NCI-H2107 (cell line): Measurements from ENCODE around the gene PIEZO2.

ENCODE experiments used
- DNase-seq: peaks from one replicate; lab custom pipeline; 2025; lab: John Stamatoyannopoulos, UW

Gene PIEZO2

GRCh38 chr18:11027862-11028261, 121.5 kb downstream of the PIEZO2 start:
- DNase-seq = no peak

DNA sequence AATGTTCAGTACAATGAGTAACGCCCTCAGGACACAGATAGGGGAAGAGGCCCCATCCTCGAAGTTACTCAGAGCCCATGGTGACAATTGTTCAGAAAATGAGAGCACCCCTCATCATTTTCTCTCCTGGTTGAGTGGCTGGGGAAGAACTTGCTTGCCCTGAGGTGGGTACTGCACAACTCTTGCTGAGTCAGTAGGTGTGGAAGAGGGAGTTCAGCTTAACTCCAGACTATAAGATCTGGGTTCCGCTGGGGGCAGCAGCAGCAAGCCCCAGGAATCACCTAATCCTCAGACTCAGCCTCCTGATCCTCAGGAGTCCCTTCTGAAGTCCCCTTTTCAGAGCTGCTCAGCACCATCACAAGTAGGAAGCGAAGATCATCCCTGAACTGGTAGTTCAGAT, 123.7 kb downstream of the PIEZO2 start:
- no peak for DNase-seq

- no peak for DNase-seq
Observed at GRCh38 chr18:11024928-11025669, 124.3 kb downstream of the PIEZO2 start.

DNA sequence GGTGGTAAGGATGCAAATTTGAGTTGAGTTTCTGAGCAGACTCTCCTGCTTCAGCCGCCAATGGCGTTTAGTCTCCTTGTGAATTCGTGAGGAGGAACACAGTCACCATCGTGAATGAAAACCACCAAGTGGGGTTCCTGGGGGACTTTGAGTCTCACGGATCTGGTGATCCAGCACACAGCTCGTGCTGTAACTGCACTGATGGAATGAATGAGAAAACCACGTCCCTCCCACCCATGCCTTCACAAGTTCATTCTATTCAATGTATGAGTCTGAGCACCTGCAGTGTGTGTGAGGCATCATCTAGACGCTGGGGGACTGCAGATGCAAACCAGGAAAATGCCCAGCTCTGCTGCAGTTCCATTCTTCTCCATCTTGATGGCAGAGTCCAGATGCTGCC, 127.9 kb downstream of the PIEZO2 start:
- DNase-seq = no peak

DNA sequence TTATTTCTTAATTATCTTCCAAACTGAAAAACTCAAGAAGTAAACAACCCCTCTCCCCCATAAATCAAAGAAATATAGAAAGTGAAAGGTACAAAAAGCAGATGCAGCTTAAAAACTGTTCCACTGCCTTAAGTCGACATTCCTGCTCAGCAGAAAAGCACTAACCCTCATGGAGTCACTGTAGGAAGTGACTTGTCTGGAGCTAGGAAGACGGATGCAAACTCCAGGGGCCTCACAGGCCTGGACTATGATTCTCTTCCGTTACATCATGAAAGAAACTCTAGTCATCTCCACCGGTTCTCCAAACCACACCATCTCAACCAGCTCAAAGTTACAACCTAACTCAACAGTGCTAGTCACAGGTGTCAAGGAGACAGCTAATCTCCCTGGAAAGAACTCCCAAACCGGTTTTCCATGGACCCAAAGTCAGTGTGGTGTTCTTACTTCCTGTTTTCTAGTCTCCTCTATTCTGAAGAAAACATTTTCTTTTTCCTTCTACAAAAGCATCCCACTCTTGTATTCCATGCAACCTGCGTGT, 128.4 kb downstream of the PIEZO2 start:
- DNase-seq = no peak

DNA sequence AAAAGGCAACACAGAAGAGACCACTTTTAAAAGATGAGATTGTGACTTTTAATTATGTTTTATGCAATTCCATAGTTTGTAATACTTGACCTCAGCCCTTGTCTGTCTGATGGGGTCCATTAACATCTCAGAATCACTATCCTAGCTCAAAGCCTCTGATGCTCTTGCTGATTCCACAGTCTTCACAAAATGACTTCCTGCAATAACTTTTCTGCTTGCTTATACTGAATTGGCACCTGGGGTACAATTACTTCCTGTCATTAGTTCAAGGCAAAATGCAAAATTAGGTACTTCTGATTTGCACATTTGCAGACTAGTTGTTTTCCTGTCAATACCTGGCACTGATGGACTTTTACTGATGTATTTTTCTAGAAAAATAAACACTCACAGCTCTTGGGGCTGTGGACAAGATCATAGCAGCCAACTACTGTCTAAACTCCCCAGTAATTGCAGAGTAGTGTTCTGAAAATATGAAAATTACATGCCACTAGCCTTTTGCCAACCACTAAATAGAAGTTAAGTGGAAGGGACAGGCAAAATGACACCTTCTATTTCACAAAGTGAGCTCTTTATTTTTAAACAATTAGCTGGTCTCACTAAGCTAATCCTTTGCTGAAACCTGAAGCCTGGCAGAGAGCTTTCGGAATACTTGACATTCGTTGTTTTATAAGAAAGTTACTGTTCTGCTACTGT, 129.1 kb downstream of the PIEZO2 start:
- DNase-seq = no peak

DNA sequence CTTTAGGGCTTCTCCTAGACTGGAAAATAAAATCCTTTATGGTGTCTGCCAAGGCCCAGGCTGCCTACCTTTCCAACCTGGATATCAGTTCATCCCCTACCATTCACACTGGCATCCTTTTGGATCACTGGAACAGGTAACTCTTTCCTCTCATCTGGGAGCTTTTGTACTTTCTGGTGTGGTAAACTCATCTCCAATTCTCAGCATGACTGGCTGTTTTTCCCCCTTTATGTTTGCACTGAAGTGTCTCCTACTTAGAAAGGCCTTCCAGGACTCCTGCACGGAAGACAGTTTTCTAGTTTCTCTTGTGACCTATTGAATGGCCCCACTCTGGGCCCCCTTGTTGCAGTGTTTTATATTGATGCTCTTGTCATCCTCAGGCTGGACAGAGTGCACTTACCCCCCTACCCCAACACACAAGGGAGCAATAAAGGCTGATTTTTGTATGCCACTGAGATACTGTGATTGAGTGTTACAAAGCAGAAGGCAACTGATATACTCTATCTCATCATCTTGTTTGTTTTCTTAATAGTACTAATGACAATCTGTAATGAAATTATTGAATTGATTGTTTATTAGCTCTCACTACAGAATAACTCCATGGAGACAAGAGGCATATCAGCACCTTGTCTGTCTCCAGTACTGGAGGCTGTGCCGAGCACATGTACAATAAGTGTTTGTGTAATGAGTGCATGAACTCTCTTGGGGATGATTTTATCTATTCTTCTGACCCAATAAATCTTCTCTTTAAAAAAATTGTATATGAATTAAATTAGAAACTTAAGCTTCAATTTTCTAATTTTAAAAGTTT, 129.9 kb downstream of the PIEZO2 start:
- no peak for DNase-seq

- no peak for DNase-seq
Observed at GRCh38 chr18:11009869-11010268, 139.5 kb downstream of the PIEZO2 start.

DNA sequence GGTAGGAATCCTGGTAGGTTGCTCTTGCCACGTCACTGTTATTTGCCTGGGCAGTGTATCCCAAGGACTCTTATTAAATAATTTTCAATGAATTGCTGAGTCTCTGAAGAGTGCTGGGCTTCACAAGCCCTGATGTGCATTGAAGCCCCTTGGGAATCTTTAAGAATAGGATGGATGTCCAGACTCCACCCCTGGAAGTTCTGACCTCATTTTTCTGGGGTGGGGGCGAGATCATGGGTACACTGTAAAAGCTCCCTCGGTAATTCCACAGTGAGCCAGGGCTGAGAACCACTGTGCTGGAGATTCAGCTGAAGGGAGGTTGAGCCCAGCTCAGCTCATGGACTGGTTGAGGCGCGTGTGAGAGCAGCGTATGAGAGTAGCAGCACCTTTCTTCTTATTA, 140.2 kb downstream of the PIEZO2 start:
- DNase-seq = no peak

DNA sequence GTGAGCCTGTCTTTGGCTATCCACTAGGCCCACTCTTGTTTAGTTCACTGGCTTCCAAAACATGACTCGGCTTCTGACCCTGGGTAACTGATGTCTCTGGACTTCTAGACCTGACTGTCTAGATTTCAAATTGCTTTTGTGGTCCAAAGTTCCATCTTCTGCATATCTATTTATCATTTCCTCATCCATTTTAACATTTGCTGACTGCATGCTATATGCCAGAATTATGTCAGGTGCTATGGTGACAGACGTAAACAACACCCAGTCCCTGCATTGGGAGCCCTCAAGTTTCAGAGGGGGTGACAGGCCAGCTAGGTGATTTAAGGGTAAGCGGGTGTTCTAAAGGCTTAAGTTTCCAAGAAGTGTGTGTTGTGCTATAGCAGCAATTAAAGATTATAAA, 140.9 kb downstream of the PIEZO2 start:
- DNase-seq = no peak

- no peak for DNase-seq
Observed at GRCh38 chr18:11005528-11005927, 143.8 kb downstream of the PIEZO2 start.

- DNase-seq = no peak
Observed at GRCh38 chr18:11004951-11005350, 144.4 kb downstream of the PIEZO2 start.

- DNase-seq = no peak
Observed at GRCh38 chr18:11004294-11004693, 145.1 kb downstream of the PIEZO2 start.

DNA sequence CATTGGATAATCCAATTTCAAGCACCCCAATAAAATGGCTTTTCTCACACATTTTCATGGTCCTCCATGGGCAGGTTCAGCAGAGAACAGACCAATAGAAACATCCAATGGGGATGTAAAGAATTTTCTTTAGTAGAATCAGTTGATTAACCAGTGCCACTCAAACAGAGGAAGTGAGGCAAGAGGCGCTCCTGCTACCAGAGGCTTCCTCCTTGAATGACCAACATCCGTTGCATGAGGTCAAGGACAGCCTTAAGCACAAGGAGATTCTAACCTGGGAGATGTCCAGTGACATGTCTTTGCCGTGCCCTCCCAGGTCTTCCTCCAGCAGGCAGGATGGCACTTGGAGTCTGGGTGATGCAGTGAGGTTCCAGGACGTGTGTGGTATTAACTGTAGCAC, 146.6 kb downstream of the PIEZO2 start:
- no peak for DNase-seq

DNA sequence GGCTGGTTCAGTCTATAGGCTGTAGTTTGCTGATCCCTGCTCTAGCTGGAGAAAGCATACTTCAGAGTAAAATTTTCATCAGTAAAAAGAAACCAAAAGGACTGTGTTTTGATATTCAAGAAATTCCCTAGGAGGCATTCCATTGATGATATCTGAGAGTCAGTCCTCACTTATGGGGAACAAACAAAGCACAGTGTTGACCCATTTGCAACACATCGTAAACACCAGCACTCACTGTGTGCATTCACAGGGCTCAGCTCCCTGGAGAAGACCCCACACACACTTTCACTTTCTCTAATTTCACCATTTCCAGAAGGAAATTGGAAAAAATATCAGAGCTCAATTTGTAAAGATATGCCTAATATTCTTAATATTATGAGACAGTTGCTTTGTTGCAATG, 147.1 kb downstream of the PIEZO2 start:
- DNase-seq = no peak

GRCh38 chr18:11000071-11000470, 149.3 kb downstream of the PIEZO2 start:
- DNase-seq = no peak

DNA sequence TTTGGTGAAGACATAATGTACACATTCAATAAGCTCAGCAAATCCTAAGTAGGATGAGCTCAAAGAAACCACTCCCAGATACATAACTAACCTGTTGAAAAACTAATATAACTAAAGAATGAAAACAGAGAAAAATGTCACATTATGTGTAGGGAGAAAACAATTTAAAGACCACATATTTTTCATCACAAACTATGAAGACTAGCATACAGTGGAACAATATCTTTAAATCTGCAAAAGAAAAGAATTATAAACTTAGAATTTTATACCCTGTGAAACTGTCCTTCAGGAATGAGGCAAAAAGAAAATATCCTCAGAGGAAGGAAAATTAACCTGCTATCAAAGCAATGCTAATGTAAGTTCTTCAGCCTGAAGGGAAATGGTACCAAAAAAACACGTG, 151.5 kb downstream of the PIEZO2 start:
- DNase-seq = no peak

DNA sequence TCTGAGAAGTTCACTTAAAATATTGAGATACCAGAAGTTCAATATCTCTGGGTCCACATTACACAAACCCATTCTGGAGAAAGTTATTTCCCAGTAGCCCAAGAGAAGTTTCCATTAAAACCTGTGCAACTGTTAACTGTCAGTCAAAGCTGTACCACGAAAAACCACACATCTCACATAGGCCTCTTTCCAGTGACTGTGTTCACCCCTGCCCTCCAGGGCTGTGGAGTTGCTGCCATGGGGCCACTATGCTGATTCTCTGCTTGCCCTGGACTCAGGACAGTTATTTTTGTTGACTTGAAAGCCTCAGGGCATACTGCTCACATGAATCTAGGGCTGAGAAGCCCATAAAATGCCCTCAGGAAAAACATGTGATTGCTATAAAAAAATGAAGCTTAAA, 153.8 kb downstream of the PIEZO2 start:
- DNase-seq = no peak

DNA sequence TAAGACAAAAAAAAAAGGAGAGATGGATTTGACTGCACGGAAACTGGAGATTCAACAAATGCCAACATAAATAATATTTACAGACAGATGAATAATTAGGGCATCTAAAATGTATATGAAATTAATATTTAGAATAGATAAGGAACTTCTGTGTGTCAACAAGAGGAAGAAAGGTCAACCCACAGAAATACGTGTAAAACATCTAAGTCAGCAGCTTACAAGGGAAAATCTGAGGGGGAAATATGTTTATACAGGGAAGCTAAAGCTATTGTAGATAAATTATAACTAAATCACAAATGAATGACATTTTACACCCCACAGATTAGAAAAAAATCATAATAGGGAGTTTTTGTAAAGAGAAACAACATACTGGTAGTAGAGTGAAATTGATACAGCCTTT, 159.9 kb downstream of the PIEZO2 start:
- no peak for DNase-seq

DNA sequence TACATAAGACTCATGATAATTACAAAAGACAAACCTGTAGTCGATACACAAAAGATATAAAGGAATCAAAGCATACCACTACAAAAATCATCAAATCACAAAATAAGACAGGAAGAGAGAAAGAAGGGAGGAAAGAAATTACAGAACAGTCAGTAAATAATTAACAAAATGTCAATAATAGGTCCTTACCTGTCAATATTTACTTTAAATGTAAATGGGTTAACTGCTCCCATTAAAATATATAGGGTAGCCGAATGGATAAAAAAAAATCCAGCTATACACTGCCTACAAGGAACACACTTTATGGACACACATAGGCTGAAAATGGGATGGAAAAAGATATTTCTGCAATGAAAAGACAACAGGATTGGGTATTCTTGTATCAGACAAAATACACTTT, 163.7 kb downstream of the PIEZO2 start:
- DNase-seq = no peak

DNA sequence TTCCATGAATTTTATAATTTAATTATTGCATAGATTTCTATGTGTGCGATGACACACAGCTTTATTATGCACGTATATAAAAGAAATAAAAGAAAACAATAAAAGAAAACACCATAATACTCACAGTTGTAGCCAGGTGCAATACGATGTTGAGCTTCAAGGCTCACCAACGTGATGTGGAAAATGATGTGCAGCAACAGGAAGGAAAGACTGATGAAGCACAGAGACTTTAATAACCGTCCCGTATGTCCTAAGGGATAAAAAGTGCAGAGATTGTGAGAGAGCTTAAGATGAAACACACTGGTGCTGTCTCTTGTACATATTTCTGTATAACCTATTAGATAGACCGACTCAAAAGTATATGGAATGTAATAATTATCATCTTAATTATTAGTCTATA, 170.0 kb downstream of the PIEZO2 start:
- DNase-seq = no peak

DNA sequence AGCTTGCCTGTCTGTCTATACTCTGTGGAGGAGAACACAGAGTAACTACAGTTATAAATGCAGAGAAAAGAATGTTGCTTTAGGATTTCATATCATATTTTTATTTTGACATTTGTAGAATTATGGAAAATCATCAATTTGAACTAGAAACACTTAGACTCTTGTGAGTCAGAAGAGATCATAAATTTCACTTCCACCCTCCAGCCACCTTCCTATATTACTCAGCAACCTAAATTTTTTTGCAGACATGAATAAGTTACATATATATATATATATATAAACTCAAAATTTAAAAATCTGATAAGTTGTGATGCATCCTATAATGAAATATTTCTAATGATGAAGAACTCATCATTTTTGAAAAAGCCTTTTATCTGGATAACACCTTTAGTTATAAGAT, 172.3 kb downstream of the PIEZO2 start:
- DNase-seq = no peak
